ENCODE data around the gene ETS1. TPM values are rescaled to one million over a fixed set of nuclear protein-coding genes. Genes with fewer than 3 reads are reported as not detected.

The ETS1 gene
- total and polyA plus RNA-seq, 2 experiments from 2014 or later = 25.6 to 52.6 TPM

- H2AFZ ChIP-seq = 0 out of 2 replicates have a peak overlapping the region, but pooled peaks have one; percentile 24
- H3K9me2 ChIP-seq (ENCODE audit: insufficient read depth) = no peaks in the 10 kb centered on the region
- no peaks in the 10 kb centered on the region for H3K36me3 Mint-ChIP-seq (ENCODE audit: low read depth)
- H3K79me2 ChIP-seq (replicated peaks; ENCODE audit: insufficient read depth) = no peaks in the 10 kb centered on the region
- no peak overlapping the region for H3K4me2 ChIP-seq
- peaks cover 5% of the 10 kb centered on the region for H3K27me3 Mint-ChIP-seq (ENCODE audit: insufficient read depth, low read depth, poor library complexity)
- H3K4me3 Mint-ChIP-seq = no peak overlapping the region
- H3K9me3 Mint-ChIP-seq = no peaks in the 10 kb centered on the region
- H3K27me3 ChIP-seq (ENCODE audit: insufficient read depth) = no peaks in the 10 kb centered on the region
- H3K4me3 ChIP-seq = no peak overlapping the region
- no peaks in the 10 kb centered on the region for H3F3A ChIP-seq (replicated peaks; ENCODE audit: low read depth)
- DNase-seq (ENCODE audit: low spot score) (peak; percentile 39), ATAC-seq (peak; percentile 10; the same call in 2 of the 3 replicates)
- peak; percentile 19; a peak in 2 of 4 replicates for TF ChIP-seq CTCF (conservative IDR thresholded peaks at IDR 0.05; ENCODE audit: low read depth in 2 of 2)
- TF ChIP-seq ZNF462 (CRISPR knock-in tag; IDR thresholded peaks at IDR 0.05) = no peak
- no peak for TF ChIP-seq STAT1 (IDR thresholded peaks at IDR 0.05; ENCODE audit: unreplicated experiment)
- TF ChIP-seq POLR2AphosphoS5 (IDR thresholded peaks at IDR 0.05; ENCODE audit: low read depth) = no peak
- H4K20me1 ChIP-seq (replicated peaks; ENCODE audit: insufficient read depth) = no peaks in the 10 kb centered on the region
- peaks cover 21% of the 10 kb centered on the region for H3K4me1 ChIP-seq (ENCODE audit: insufficient read depth)
- H3K36me3 ChIP-seq (ENCODE audit: insufficient read depth) = no peaks in the 10 kb centered on the region
- H3K4me1 Mint-ChIP-seq = peaks cover 36% of the 10 kb centered on the region
- no peak overlapping the region for H3K27ac Mint-ChIP-seq
- no peak overlapping the region for H3K27ac ChIP-seq (ENCODE audit: low read depth)
Measured at GRCh38 chr11:128627666-128628324, 40.4 kb upstream of the ETS1 start.
